Body of pancreas (tissue), 4 donors: Measurements from ENCODE around the gene WDR53.

Experiments
- CTCF ChIP-seq, 7 experiments: fragments of 450-650 bp in 4 of 7; fragments of 200-600 bp in 3 of 7; sonication (generic) in 3 of 7; IDR thresholded peaks; one replicate each; pipeline ENCODE4 v1.5.1; 2016 to 2019; ENCODE audit warnings: antibody characterized with exemption in 7 of 7
- POLR2A ChIP-seq, 3 donors: fragments of 450-650 bp; IDR thresholded peaks; one replicate each; pipeline ENCODE4 v1.6.1; 2016; ENCODE audit warnings: antibody characterized with exemption in 3 of 3, mild to moderate bottlenecking in 2 of 3

GRCh38 chr3:196552253-196552652 lies 16.1 kb downstream of the WDR53 start:
- TF ChIP-seq POLR2A (IDR thresholded peaks at IDR 0.05) = no peak
- TF ChIP-seq CTCF (IDR thresholded peaks at IDR 0.05) = no peak
